ENCODE results near the gene BUB1B. TPM values are rescaled to one million over a fixed set of nuclear protein-coding genes. Genes with fewer than 3 reads are reported as not detected.

Gene BUB1B
- total RNA-seq, 1 experiment from 2014 or later = 87.4 TPM

DNA sequence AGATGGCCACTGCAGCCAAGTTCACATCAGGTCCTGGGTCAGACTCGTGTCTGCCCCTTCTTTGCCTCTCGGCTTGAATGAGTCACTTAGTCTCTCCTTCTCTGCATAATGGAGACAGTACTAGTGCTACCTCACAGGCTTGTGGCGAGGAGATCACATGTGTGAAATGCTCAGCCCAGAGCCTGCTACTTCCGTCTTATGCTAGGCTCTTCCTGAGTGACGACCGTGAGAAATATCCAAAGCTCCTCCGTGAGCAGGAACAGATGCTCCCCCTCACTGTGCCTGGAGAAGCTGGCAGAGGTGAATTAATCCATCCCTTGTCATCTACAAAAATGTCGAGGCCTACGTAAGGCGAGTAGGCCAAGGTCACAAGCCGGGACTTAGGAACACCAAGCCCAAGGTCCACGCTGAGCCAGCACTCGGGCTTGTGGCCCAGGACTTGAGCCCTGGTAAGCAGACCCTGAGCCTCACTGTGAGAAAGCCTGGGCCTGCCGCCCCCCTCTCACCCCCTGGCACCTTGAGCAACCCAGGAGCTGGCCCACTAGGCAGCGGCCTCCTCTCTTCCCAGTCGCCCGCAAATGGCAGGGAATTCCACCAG is 95.9 kb downstream of the BUB1B start:
- no peak for DNase-seq
- no peaks in the 10 kb centered on the region; the same call in none of the 2 replicates for H3K36me3 ChIP-seq (replicated peaks; ENCODE audit: control insufficient read depth, insufficient read depth, low read length)

DNA sequence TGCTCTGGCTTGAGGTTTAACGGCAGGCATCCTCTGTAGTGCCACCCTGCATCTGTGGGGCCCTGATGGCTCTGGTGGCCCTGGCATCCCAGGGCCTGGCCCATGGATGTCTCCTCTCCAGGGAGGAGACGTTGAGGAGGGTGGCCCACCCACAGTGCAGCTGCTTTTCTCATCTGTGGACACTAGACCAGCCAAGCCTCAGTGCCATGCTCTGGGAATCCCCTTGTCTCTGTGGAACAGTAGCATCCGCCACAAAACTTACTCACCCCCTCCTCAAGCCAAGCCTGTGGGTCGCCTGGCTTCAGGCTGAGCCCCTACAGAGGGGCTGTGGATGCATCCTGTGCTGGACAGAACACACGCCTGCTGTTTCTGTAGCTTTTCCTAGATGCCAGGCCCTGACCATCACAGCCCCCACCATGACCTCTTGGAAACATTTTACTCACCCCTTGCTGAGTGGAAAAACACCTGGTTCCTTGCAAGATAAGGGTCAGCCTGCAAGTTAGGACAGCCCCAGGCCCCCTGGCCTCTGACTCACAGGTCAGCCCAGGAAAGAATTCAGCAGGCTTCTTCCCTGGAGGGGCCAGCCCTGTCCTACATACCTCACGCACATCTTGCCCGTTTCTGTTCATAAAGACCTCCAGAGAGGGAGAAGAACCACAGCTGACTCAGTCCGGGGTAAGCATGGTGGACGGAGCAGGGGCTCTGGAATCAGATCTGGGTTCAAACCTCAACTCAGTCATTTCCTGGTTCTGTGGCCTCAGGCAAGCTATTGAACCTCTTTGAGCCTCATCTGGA is 97.0 kb downstream of the BUB1B start:
- Histone ChIP-seq H3K36me3 (replicated peaks; ENCODE audit: control insufficient read depth, insufficient read depth, low read length) (no peaks in the 10 kb centered on the region; the same call in none of the 2 replicates), H3K4me3 (ENCODE audit: insufficient read depth, low read depth, low read length) (no peak overlapping the region), H3K27me3 (ENCODE audit: control insufficient read depth, insufficient read depth, low read length) (peaks cover 12% of the 10 kb centered on the region)
- DNase-seq = no peak

More for the DNA sequence above, 95.9 kb downstream of the BUB1B start:
- Histone ChIP-seq H3K4me3 (ENCODE audit: insufficient read depth, low read depth, low read length) (no peak overlapping the region), H3K27me3 (ENCODE audit: control insufficient read depth, insufficient read depth, low read length) (peaks cover 24% of the 10 kb centered on the region)

DNA sequence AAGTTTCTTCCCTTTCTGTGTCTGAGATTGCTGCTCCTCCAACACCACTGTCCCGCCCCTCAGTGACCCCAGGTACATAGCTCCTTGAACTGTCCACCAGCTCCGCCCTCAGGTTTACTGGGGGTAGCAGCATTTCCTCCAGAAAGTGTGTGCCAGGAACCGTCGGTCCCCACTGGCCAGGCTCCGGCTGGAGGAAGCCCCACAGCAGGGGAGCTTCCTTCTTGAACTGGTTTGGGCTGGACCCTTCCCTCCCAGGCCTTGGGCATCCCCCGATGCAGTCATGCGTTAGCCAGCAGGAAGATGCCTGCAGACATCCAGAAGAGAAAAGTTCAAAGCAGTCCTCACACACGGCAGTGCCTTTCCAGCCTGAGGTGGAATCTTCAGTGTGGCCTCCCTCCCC is 97.7 kb downstream of the BUB1B start:
- Histone ChIP-seq H3K36me3 (replicated peaks; ENCODE audit: control insufficient read depth, insufficient read depth, low read length) (no peaks in the 10 kb centered on the region; the same call in none of the 2 replicates), H3K27me3 (ENCODE audit: control insufficient read depth, insufficient read depth, low read length) (peaks cover 5% of the 10 kb centered on the region), H3K4me3 (ENCODE audit: insufficient read depth, low read depth, low read length) (no peak overlapping the region)
- peak; percentile 85 for DNase-seq

DNA sequence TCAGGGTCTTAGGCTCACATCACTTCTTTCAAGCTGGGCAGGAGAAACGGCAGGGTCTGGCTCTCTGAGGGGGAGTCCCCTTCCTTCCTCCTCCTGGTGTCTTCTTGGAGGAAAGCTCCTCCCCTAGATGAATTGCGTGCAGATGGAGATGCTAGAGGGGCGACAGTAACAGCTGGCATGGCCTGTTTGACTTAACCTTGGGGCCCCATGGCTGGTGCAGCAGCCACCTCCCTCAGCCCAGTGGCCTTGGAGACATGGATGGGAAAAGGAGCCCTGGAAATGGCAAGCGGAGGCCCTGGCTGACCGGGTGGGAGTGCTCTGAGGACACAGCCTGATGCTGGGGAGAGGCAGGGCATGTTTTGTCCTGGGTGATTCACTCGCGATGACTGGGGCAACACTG is 98.2 kb downstream of the BUB1B start:
- Histone ChIP-seq H3K27me3 (ENCODE audit: control insufficient read depth, insufficient read depth, low read length) (peaks cover under 1% of the 10 kb centered on the region; the same call in 1 of the 2 replicates), H3K4me3 (ENCODE audit: insufficient read depth, low read depth, low read length) (no peak overlapping the region), H3K36me3 (replicated peaks; ENCODE audit: control insufficient read depth, insufficient read depth, low read length) (no peaks in the 10 kb centered on the region; the same call in none of the 2 replicates)
- DNase-seq = peak; percentile 76

DNA sequence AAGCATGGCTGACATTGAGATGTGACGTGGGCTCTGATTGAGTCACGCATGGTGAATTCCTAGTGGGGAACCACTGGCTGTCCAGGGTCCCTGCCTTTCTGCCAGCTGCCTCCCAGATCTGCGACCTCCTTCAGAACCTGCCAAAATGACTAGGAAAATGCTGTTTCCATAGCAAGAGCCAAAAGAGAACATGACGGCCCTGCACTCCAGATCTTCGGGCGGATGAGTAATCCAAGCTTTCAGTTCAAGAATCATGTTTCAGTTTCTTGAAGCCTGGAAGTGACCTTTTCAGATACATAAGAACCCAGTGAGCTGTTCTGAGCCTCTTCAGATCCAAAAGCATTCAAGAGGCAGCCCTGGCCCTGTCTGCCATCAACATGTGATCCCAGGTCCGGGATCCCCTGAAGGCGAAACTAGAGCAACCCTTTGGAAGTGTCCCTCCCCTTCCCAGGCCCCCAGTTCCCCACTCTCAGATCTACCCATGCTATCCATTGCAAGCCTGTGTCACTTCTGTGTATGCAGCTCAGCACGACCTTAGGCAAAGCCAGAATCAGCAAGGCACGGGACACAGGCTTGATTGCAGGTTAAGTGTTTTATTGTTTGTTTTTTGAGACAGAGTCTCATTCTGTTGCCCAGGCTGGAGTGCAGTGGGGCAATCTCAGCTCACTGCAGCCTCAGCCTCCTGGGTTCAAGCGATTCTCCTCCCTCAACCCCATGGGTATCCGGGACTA is 102.3 kb downstream of the BUB1B start:
- Histone ChIP-seq H3K4me3 (ENCODE audit: insufficient read depth, low read depth, low read length) (no peak overlapping the region), H3K36me3 (replicated peaks; ENCODE audit: control insufficient read depth, insufficient read depth, low read length) (no peaks in the 10 kb centered on the region), H3K27me3 (ENCODE audit: control insufficient read depth, insufficient read depth, low read length) (no peaks in the 10 kb centered on the region; the same call in 1 of the 2 replicates)
- no peak for DNase-seq

DNA sequence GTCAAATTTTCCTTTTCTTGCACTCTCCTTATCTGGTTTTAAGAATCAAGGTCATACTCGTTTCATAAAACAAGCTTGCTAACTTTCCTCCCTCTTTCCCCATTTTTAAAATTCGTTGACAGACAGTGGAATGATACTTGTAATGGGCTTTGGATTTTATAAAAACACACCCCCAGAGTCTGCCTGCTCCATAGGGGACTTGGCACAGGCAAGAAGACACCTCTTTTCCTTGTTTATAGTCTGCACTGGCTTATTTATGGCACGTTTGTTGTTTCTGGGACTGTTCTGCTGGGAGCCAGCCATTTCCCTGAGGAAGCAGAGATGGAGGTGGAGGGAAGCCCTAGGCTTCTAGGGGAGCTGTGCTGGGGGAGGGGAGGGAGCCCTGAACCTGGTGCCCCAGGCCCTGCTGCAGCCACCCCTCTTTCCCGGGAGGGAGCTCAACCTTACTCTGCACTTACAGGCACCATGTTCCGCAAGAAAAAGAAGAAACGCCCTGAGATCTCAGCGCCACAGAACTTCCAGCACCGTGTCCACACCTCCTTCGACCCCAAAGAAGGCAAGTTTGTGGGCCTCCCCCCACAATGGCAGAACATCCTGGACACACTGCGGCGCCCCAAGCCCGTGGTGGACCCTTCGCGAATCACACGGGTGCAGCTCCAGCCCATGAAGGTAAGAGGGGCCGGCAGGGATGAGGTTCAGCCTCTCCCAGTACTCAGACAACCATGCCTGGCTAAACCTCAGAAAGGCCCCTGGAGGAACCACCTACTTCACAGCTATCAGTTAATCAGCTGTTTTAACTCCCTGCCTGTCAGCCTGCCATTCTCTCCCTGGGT is 103.7 kb downstream of the BUB1B start:
- peak; percentile 53 for DNase-seq
- H3K36me3 ChIP-seq (replicated peaks; ENCODE audit: control insufficient read depth, insufficient read depth, low read length) = no peaks in the 10 kb centered on the region
- no peak overlapping the region for H3K4me3 ChIP-seq (ENCODE audit: insufficient read depth, low read depth, low read length)
- H3K27me3 ChIP-seq (ENCODE audit: control insufficient read depth, insufficient read depth, low read length) = no peaks in the 10 kb centered on the region; the same call in 1 of the 2 replicates

DNA sequence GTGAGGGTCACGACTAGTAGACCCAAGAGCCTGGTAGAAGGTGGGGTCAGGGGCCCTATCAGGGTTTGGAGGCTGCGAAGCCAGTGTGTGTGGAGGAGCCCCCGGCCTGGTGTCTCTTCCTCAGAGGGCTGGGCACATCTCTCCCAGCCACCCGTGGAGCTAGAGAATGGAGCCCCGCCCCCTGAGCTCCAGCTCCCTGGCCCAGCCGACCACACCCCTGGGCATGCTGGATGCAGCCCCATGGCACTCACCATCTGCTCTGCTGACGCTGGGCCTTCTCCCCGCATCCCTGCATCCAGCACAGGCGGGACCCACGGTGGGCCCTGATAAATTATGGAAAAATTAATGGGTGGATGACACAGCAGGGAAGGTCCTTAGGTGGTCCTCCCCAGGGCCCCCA is 104.5 kb downstream of the BUB1B start:
- Histone ChIP-seq H3K27me3 (ENCODE audit: control insufficient read depth, insufficient read depth, low read length) (no peaks in the 10 kb centered on the region; the same call in 1 of the 2 replicates), H3K4me3 (ENCODE audit: insufficient read depth, low read depth, low read length) (no peak overlapping the region), H3K36me3 (replicated peaks; ENCODE audit: control insufficient read depth, insufficient read depth, low read length) (no peaks in the 10 kb centered on the region)
- DNase-seq = peak; percentile 81

DNA sequence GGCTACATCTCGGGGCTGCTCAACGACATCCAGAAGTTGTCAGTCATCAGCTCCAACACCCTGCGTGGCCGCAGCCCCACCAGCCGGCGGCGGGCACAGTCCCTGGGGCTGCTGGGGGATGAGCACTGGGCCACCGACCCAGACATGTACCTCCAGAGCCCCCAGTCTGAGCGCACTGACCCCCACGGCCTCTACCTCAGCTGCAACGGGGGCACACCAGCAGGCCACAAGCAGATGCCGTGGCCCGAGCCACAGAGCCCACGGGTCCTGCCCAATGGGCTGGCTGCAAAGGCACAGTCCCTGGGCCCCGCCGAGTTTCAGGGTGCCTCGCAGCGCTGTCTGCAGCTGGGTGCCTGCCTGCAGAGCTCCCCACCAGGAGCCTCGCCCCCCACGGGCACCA is 105.0 kb downstream of the BUB1B start:
- DNase-seq = no peak
- Histone ChIP-seq H3K4me3 (ENCODE audit: insufficient read depth, low read depth, low read length) (no peak overlapping the region), H3K36me3 (replicated peaks; ENCODE audit: control insufficient read depth, insufficient read depth, low read length) (no peaks in the 10 kb centered on the region), H3K27me3 (ENCODE audit: control insufficient read depth, insufficient read depth, low read length) (no peaks in the 10 kb centered on the region; the same call in 1 of the 2 replicates)

DNA sequence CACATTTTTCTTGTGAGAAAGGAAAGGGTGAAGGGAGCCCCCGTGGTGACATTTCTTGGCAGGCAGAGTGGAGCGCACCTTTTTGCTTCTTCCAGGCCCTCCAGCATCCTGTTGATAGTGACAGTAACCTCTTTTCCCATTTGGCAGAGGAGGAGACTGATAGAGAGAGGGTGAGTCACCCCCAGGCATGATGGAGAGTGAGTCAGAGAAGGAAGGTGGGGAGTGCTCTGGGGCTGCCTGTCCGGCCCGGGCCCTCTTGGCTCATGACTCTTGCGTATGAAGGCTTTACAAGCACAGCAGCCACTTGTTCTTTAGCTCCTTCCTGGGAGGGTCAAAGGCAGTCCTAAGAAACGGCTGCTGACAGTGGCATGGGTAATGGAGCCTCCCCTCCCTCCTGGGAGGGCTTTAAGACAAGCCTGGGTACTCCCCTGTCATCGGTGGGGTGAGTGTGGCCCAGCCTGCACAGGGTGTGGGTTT is 106.0 kb downstream of the BUB1B start:
- Histone ChIP-seq H3K4me3 (ENCODE audit: insufficient read depth, low read depth, low read length) (no peak overlapping the region), H3K36me3 (replicated peaks; ENCODE audit: control insufficient read depth, insufficient read depth, low read length) (no peaks in the 10 kb centered on the region), H3K27me3 (ENCODE audit: control insufficient read depth, insufficient read depth, low read length) (no peaks in the 10 kb centered on the region)
- DNase-seq = peak; percentile 57

DNA sequence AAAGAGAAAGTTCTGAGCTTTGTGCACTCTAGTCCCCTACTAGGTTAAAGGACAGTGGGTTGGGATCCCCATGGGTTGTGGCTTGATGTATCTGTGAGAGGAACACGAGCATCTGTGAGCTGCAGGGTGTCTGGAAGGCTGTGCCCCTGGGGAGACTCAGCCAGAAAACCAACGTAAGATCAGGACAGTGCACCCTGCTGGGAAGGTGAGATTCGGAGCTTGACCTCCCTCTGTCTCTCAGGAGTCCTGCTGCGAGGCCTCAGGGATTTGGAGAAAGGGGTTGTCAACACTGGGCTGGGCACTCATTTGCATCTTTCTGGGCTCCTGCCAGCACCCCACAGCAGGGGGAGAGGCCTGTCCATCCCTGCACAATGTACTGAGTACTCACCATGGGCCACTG is 106.8 kb downstream of the BUB1B start:
- Histone ChIP-seq H3K36me3 (replicated peaks; ENCODE audit: control insufficient read depth, insufficient read depth, low read length) (no peaks in the 10 kb centered on the region), H3K4me3 (ENCODE audit: insufficient read depth, low read depth, low read length) (no peak overlapping the region), H3K27me3 (ENCODE audit: control insufficient read depth, insufficient read depth, low read length) (no peaks in the 10 kb centered on the region)
- no peak for DNase-seq

DNA sequence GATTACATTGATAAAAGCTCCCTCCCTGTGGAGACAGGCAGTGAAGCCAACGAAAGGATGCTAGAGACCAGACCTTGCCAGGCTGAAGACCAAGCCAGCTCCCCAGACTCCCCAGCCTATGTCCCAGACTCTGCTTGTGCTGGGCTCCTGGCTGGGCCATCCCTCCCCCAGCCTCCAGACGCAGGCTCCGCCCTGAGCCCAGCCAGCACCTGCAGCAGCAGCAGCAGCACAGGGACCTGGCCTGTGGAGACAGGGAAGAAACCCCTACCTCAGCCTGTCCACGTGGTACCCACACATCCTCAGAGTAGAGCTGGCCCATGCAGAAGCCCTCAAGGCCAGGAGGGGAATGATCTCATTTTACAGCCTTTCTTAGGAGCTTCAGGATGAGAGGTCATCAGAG is 108.7 kb downstream of the BUB1B start:
- H3K4me3 ChIP-seq (ENCODE audit: insufficient read depth, low read depth, low read length) = no peak overlapping the region
- no peak for DNase-seq
- H3K36me3 ChIP-seq (replicated peaks; ENCODE audit: control insufficient read depth, insufficient read depth, low read length) = peaks cover 2% of the 10 kb centered on the region
- H3K27me3 ChIP-seq (ENCODE audit: control insufficient read depth, insufficient read depth, low read length) = no peaks in the 10 kb centered on the region

DNA sequence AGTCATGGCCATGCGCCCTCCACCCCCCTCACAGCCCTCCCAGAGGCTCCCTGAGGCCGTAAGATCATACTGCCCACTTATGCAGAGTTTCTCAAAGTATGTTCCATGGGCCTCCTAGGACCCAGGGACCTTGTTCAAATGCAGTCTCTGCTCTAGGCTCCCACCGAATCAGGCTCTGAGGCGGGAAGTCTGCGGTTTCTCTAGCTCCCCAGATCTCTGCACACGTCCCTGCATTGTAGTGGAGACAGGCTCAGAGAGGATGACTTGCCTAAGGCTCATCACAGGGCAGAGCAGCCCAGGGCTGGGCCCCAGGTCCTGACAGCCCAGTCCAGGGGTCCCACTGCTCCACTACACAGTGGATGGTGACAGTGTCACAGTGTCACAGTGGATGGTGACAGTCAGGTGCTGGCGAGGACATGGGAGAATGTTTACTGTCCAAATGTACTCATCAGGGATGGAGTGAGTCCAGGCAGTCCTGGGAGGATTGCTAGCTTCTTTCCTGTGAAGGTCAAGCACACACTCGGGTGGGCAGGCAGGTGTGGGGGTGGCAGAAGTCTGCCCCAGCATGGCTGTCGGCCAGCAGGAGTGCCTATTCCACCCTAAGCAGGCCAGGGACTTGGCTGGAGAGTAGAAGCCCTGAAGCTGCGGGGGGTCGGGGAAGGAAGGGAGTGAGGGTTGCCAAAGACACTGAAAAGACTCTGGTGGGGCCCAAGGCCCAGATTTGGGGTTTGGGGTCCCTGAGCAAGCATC is 109.6 kb downstream of the BUB1B start:
- peaks cover 2% of the 10 kb centered on the region for H3K36me3 ChIP-seq (replicated peaks; ENCODE audit: control insufficient read depth, insufficient read depth, low read length)
- no peak for DNase-seq
- no peak overlapping the region for H3K4me3 ChIP-seq (ENCODE audit: insufficient read depth, low read depth, low read length)
- H3K27me3 ChIP-seq (ENCODE audit: control insufficient read depth, insufficient read depth, low read length) = no peaks in the 10 kb centered on the region
